Kidney glomerular epithelial cell (primary cell): ENCODE data around the gene SHC1.
A peak's percentile ranks its signal among the peaks of the same experiment; 100 is the strongest.

Experiments
- DNase-seq: peaks from one replicate; lab custom pipeline; 2025; lab: John Stamatoyannopoulos, UW

The SHC1 gene, protein sequence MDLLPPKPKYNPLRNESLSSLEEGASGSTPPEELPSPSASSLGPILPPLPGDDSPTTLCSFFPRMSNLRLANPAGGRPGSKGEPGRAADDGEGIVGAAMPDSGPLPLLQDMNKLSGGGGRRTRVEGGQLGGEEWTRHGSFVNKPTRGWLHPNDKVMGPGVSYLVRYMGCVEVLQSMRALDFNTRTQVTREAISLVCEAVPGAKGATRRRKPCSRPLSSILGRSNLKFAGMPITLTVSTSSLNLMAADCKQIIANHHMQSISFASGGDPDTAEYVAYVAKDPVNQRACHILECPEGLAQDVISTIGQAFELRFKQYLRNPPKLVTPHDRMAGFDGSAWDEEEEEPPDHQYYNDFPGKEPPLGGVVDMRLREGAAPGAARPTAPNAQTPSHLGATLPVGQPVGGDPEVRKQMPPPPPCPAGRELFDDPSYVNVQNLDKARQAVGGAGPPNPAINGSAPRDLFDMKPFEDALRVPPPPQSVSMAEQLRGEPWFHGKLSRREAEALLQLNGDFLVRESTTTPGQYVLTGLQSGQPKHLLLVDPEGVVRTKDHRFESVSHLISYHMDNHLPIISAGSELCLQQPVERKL

GRCh38 chr1:154970631-154971340 is at the start of gene SHC1:
Gene SHC1 (minus strand): TSS chr1:154970747. CDS start chr1:154970526, 221 bp downstream.
- peak; percentile 91 for DNase-seq

DNA sequence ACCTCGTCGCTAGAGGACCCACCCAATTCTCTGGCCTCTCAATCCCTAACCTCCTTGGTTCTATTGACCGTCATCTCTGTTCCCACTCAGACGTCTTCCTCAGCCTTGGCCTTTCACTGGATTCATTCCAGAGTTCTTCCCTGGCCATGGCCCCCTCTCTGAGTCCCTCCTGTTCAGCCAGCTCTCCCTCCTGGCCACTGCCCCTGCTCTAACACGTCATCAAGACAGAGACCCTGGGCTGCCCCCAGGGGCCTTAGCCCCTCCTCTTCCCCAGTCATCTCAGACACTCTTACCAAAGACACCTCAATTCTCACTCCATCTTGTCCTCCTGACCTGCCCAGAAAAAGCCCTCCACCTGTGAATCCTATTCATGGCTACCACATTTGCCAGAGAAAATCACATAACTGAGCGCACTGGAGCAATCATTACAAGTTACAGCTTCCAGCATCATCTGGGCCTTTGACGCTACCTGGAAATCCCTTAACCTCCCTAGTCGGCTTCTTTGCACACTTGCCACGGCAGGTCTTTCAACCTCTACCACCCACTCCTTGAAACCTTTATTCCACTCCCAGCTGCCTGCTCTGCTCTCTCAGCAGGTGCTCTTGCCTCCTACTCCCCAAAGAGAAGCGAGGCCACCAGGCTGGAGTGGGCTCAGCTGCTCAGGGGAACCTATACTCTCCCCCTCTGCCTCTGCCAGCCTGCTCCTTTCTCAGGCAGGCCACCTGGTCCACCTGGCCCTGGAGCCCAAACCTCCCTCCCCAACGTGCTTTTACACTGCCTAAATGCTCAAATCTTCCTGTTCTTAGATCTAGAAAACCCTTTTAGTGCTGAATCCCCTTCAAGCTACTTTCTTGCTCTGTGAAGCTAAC is 49.1 kb upstream of the SHC1 start:
- DNase-seq: no peak

- no peak for DNase-seq
These were observed 48.2 kb upstream of the SHC1 start for GRCh38 chr1:155018617-155019348.

- no peak for DNase-seq
These were observed 47.4 kb upstream of the SHC1 start for GRCh38 chr1:155017946-155018316.

DNA sequence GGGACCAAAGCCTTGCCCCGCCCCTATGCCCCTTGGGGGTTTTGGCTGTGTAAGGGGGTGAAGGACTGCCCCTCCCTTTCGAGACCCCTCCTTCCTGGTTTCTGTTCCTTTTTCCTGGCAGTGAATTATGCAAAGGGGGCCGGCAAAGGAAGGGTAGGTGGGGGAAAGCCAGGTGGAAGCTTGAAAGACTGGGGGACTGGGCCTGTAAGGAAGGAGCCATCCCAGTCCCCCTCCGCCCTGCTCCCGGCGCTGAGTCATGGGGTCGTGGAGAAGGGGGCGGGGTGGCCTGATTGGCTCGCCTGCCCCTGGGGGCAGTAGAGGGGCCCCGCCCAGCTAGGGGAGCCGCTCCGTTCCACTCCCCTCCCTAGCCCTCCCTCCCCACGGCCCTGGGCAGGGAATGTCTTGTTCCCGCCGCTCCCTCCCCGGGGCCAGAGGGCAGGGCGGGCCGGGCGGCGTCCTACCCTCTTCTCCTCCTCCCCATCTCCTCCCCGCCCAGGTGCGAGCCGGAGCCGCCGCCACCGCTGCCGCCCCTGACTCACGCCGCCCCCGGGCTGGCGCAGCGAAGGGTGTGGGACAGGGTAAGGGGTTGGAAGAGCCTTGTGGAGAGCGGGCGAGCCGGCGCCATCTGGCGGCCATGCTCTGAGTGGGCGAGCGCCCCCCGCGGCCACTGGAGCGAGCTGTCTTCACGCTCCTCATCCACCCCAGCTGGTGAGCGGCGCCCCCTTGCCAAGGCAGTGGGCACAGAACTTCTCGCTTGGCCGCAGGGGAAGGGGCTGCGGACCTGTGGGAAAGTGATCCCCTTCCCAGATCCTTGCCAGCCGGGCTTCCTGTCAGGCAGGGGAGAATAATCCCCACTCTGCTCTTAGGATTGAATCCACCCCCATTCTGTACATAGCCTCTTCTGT is 46.7 kb upstream of the SHC1 start:
- peak; percentile 85 for DNase-seq

- DNase-seq: no peak
These were observed 45.8 kb upstream of the SHC1 start for GRCh38 chr1:155016231-155016831.

DNA sequence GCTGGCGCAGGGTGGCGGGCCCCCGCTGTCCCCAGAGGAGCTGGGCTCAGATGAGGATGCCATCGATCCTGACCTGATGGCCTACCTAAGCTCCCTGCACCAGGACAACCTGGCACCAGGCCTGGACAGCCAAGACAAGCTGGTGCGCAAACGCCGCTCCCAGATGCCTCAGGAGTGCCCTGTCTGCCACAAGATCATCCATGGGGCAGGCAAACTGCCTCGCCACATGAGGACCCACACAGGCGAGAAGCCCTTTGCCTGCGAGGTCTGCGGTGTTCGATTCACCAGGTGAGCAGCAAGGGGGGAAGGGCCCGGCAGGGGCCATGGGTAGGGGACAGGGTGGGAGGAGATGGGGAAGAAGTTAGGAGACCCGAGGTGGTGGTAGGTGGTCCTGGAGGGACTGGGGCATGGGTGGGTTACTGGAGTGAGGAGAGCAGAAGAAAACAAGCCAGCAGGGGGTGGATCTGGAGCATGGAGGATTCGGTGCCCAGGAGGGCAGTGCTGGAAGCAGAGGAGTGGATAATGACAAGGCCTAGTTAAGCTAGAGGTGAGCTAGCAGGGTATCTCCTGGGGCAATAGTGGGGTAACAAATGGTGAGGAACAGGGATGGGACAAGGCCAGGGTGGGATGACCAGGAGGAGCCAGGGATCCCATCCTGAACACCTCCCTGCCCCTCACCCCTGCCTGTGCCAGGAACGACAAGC is 45.1 kb upstream of the SHC1 start:
- no peak for DNase-seq

DNA sequence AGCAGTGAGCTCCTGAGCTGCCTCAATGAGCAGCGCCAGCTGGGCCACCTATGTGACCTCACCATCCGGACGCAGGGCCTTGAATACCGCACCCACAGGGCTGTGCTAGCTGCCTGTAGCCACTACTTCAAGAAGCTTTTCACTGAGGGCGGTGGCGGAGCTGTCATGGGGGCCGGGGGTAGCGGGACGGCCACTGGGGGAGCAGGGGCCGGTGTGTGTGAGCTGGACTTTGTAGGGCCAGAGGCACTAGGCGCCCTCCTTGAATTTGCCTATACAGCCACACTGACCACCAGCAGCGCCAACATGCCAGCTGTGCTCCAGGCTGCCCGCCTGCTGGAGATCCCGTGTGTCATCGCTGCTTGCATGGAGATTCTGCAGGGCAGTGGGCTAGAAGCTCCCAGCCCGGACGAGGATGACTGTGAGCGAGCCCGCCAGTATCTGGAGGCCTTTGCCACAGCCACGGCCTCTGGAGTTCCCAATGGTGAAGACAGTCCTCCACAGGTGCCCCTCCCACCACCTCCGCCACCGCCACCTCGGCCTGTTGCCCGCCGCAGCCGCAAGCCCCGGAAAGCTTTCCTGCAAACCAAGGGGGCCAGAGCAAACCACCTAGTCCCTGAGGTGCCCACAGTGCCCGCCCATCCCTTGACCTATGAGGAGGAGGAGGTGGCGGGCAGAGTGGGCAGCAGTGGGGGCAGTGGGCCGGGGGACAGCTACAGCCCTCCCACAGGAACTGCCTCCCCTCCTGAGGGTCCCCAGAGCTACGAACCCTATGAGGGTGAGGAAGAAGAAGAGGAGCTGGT is 44.4 kb upstream of the SHC1 start:
- DNase-seq: no peak

DNA sequence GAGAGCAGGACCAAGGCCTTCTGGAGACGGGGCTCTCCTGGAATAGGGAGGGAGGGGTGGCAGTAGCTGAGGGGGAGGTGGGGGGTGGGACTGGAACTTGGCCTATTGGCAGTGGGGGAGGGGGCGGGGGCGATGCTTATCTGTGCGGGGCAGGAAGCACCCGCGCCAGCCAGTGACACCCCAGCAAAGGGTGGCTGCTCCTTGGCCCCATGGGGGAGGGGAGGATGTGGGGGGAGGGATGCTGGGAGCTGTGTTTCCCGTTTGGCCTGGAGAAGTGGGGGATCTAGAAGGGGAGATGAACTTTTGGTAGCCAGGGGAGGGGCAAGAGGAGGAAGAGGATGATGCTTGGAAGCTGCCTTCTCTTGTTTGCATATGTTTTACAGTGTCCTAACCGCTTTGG is 43.1 kb upstream of the SHC1 start:
- no peak for DNase-seq

DNA sequence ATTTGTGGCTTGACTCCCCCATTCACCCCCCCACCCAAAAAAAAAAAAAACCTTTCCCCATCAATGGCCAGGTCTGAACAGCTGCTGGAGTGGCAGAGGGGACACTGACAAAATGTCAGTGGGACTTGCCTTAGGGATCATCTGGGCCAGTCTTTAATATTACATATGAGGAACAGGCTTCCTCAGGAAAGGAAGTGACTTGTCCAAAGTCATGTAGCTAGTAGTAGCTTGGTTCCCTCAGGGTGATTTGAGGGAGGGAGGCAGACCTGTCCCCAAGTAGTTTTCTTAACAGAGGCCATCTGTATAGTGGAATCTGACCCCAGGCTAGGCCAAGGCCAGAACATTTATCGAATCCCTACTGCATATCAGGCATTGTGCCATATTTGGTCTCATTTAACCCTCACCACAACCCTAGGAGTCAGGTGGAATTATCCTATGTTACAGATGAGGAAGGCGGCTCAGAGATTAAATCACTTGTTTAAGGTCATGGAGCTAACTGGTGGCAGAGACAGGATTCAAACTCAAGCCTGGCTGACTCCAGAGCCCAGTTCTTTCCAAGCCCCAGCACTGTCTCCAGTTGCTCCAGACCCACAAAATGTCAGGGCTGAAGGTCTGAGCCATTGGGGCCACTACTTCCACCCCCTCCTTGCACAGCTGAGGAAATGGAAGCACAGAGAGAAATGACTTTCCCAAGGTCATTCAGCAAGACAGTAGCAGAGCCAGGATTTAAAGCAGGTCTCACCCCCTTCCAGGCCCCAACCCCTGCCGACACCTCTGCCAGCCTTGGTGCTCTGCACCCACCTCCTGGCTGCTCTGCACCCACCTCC is 42.4 kb upstream of the SHC1 start:
- no peak for DNase-seq

DNA sequence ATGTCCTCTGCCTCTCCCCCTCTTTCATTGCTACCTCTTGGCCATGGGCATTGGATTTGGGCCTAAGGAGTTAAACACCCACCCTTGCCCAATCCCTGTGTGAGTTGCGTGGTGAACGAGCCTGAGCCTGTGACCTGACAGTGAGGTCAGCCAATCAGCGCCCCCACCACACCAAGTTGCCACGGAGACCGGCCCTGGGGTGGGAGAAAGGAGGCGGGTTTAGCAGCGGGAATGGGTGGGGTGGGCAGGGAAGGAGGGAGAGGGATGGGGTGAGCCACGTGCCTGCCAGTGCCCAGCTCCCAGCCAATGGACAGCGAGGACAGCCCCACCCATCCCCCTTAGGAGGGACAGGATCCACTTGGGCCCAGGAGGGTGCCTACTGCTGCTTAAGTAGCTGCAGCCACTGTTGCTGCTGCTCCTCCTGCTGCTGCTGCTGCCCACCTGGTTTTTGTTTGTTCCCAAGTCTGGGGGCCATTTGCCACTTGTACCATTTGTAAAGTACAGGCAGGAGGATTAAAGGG is 41.5 kb upstream of the SHC1 start:
- no peak for DNase-seq

DNA sequence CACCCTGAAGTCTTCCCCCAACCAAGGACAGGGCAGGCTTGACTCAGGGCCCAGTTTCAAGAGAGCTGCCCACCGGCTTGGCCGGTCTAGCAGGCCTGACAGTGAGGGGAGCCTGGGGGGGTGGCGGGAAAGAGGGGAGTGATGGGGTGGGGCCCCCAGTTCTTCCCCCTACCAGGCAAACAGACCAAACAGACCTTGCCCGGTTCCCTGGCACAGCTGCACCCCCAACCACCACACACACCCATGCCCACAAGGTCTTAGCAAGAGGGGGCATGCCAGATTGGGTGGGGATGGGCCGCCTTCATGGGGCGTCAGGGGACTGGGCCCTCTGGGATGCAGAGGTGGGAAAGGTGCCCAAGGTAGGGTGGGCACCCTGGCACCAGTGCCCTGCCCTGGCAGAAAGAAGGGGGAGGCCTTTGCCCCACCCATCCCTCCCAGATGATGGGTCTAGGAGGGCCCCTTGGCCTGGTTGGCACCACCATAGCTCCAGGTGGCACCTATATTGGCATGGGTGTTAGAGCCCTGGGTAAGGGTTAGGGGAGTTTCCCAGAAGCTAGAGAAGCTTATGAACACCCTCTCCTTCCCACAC is 41.0 kb upstream of the SHC1 start:
- no peak for DNase-seq

DNA sequence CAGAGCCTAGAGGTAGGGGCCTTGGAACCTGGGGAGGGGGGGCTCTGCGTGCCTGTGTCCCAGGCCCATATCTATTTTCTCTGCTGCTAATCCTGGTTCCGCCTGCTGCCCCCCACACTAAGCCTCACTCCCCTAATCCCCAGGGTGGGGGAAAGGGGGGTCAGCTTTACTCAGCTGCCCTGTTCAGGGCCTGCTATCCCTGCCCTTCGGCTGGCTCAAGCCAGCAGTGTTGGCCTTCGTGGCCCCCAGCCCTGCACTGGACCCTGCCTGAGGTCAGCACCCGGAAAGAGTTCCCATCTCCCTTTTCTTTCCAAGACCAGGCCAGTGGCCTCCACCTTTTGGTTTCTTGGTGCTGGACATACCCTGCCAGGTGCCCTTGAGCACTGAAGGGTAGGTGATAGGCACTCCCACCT is 40.5 kb upstream of the SHC1 start:
- DNase-seq: no peak

GRCh38 chr1:155010211-155010918 is 39.8 kb upstream of the SHC1 start:
- DNase-seq: no peak

DNA sequence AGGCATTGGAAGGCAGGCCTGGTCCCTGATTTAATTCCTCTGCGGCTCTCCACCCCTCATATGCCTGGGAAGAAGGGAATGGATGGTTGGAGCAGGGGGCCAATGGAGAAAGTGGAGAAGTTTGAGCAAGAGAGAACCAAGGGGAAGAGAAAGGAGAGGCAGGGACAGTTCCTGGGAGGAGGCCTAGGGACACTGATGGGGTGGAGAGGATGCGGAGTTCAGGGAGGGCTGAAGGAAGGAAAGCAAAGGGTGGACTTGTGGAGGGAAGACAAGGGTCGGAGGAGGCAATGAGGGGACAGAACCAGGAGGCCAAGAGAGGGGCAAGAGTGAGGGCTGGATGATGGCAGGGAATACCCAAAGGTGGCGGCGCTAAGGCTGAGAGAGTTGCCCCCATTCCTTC is 39.2 kb upstream of the SHC1 start:
- DNase-seq: no peak

DNA sequence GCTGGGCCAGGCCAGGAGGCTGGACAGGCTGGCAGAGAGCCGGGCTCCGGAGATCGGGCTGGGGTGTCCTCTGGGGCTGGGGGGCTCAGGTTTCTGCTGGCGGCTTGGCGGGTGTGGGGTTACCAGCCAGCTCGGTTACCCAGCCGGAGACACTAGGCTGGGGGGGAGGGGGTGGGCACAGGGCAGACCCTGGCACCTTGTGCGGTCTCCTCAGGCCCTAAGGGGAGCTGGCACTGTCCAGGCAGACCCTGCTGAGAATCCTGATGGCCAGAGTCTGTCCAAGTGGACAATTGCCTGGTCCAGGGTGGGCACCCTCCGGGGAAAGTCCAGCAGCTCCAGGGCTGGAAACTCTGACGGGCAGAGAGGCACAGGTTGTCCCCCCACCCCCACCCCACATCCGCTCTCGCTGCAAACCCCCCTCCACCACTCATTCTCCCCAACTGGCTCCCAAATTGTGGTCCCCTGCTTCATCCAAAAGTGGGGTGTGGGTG is 38.7 kb upstream of the SHC1 start:
- DNase-seq: no peak
